CD8-positive, alpha-beta memory T cell (primary cell): ENCODE data around the gene ADAM12. TPM values are rescaled to one million over a fixed set of nuclear protein-coding genes. Genes with fewer than 3 reads are reported as not detected.

Source experiments
- CTCF ChIA-PET: fragments of 350-600 bp; sonication (Branson Sonifier 250); formaldehyde crosslinking; loops from one replicate; lab custom pipeline; 2021; ENCODE audit warnings: antibody characterized with exemption; lab: Charles Lee
- POLR2A ChIA-PET: fragments of 350-600 bp; sonication (Branson Sonifier 250); formaldehyde crosslinking; loops from one replicate; lab custom pipeline; 2021; ENCODE audit warnings: antibody characterized with exemption; lab: Charles Lee
- DNase-seq, 5 donors: peaks; one replicate each; pipeline versions ENCODE4 v3.0.0 to v3.0.0-alpha.2; 2020 to 2022; ENCODE audit warnings: mixed read lengths in 1 of 5
- H3K27ac ChIP-seq: one replicate; pipeline ENCODE4 v1.7.0; 2013; ENCODE audit warnings: low read depth, mild to moderate bottlenecking, low read length, moderate library complexity
- H3K27me3 ChIP-seq: 2 replicates; pipeline ENCODE4 v1.7.0; 2013; ENCODE audit warnings: low read length, mild to moderate bottlenecking; ENCODE audit not compliant: insufficient read depth, poor library complexity, severe bottlenecking
- H3K36me3 ChIP-seq: 2 replicates; pipeline ENCODE4 v1.7.0; 2013; ENCODE audit warnings: mild to moderate bottlenecking, low read length, moderate library complexity; ENCODE audit not compliant: insufficient read depth
- H3K4me1 ChIP-seq: 2 replicates; pipeline ENCODE4 v1.7.0; 2013; ENCODE audit warnings: mild to moderate bottlenecking, low read length, moderate library complexity; ENCODE audit not compliant: insufficient read depth
- H3K4me3 ChIP-seq: 2 replicates; pipeline ENCODE4 v1.7.0; 2013; ENCODE audit warnings: mild to moderate bottlenecking, low read length
- H3K9me3 ChIP-seq: 2 replicates; pipeline ENCODE4 v1.7.0; 2013; ENCODE audit warnings: mild to moderate bottlenecking, low read length
- H3K27ac Mint-ChIP-seq, 8 donors: one replicate each; pipeline ENCODE4 v1.8.0; 2020 to 2021; ENCODE audit warnings: mixed read lengths in 8 of 8, mild to moderate bottlenecking in 6 of 8, inconsistent platforms in 3 of 8, moderate library complexity in 3 of 8
- H3K27me3 Mint-ChIP-seq, 2 donors: one replicate each; pipeline ENCODE4 v1.8.0; 2020 to 2021; ENCODE audit warnings: mixed read lengths in 2 of 2, mild to moderate bottlenecking in 1 of 2, moderate library complexity in 1 of 2
- H3K36me3 Mint-ChIP-seq, 3 donors: one replicate each; pipeline ENCODE4 v1.8.0; 2020 to 2021; ENCODE audit warnings: mixed read lengths in 3 of 3, inconsistent platforms in 1 of 3, mild to moderate bottlenecking in 1 of 3
- H3K4me1 Mint-ChIP-seq, 3 donors: one replicate each; pipeline ENCODE4 v1.8.0; 2020 to 2021; ENCODE audit warnings: mixed read lengths in 3 of 3, inconsistent platforms in 1 of 3, mild to moderate bottlenecking in 1 of 3
- H3K4me3 Mint-ChIP-seq, 7 donors: one replicate each; pipeline ENCODE4 v1.8.0; 2020 to 2021; ENCODE audit warnings: mixed read lengths in 7 of 7, mild to moderate bottlenecking in 6 of 7, moderate library complexity in 4 of 7, inconsistent platforms in 2 of 7
- H3K9me3 Mint-ChIP-seq, 5 donors: one replicate each; pipeline ENCODE4 v1.8.0; 2020 to 2022; ENCODE audit warnings: mixed read lengths in 5 of 5, mild to moderate bottlenecking in 3 of 5, moderate library complexity in 2 of 5, inconsistent platforms in 1 of 5
- polyA plus RNA-seq: library from polyadenylated mRNA; unstranded; fragments of 300-500 nt; fragmentation: Illumina TruSeq; gene quantifications from one replicate; pipeline ENCODE4 v1.2.3, GENCODE V29; 2021
- total RNA-seq, 2 experiments: library from RNA; stranded (reverse); gene quantifications; one replicate each; pipeline ENCODE4 v1.2.3, GENCODE V29; 2021

The ADAM12 gene
- total and polyA plus RNA-seq, 3 experiments from 2014 or later = 0.11 to 6.4 (median 0.31) TPM

GRCh38 chr10:126262233-126262838, 125.9 kb downstream of the ADAM12 start:
- no peaks in the 10 kb centered on the region for H3K27me3 Mint-ChIP-seq

GRCh38 chr10:126259760-126260479, 128.4 kb downstream of the ADAM12 start:
- Histone ChIP-seq H3K27me3 (no peaks in the 10 kb centered on the region), H3K36me3 (no peaks in the 10 kb centered on the region), H3K9me3 (no peaks in the 10 kb centered on the region), H3K27ac (no peak overlapping the region), H3K4me3 (no peak overlapping the region), H3K4me1 (no peaks in the 10 kb centered on the region)
- no peaks in the 10 kb centered on the region for H3K4me1 Mint-ChIP-seq
- peaks cover 0 to 4% (median under 1%) of the 10 kb centered on the region in 5 donors for H3K9me3 Mint-ChIP-seq
- ChIA-PET POLR2A (no interaction called here), CTCF (no interaction called here)
- H3K27me3 Mint-ChIP-seq = no peaks in the 10 kb centered on the region
- H3K36me3 Mint-ChIP-seq = no peaks in the 10 kb centered on the region
- H3K27ac Mint-ChIP-seq = no peak overlapping the region
- no peak for DNase-seq
- H3K4me3 Mint-ChIP-seq = no peak overlapping the region

More at GRCh38 chr10:126262233-126262838, 125.9 kb downstream of the ADAM12 start:
- Mint-ChIP-seq H3K9me3 (peaks cover 0 to 3% (median 1%) of the 10 kb centered on the region in 5 donors), H3K4me3 (no peak overlapping the region), H3K4me1 (no peaks in the 10 kb centered on the region), H3K36me3 (no peaks in the 10 kb centered on the region), H3K27ac (no peak overlapping the region)
- no peaks in the 10 kb centered on the region for H3K36me3 ChIP-seq
- H3K9me3 ChIP-seq = no peaks in the 10 kb centered on the region
- CTCF ChIA-PET = no interaction called here
- H3K4me1 ChIP-seq = no peaks in the 10 kb centered on the region
- no peak overlapping the region for H3K4me3 ChIP-seq
- DNase-seq = no peak
- H3K27ac ChIP-seq = no peak overlapping the region
- POLR2A ChIA-PET = no interaction called here
- no peaks in the 10 kb centered on the region for H3K27me3 ChIP-seq

- ChIA-PET CTCF (no interaction called here), POLR2A (no interaction called here)
- no peaks in the 10 kb centered on the region for H3K27me3 ChIP-seq
- Mint-ChIP-seq H3K9me3 (peaks cover 0 to 11% (median 3%) of the 10 kb centered on the region in 5 donors), H3K36me3 (peaks cover 0 to 4% (median 0%) of the 10 kb centered on the region in 3 donors), H3K4me3 (no peak overlapping the region), H3K4me1 (no peaks in the 10 kb centered on the region), H3K27ac (no peak overlapping the region), H3K27me3 (peaks cover 0 to under 1% of the 10 kb centered on the region in 2 donors)
- no peaks in the 10 kb centered on the region for H3K4me1 ChIP-seq
- no peaks in the 10 kb centered on the region for H3K9me3 ChIP-seq
- DNase-seq = no peak
- no peaks in the 10 kb centered on the region for H3K36me3 ChIP-seq
- H3K27ac ChIP-seq = no peak overlapping the region
- H3K4me3 ChIP-seq = no peak overlapping the region
Observed at GRCh38 chr10:126256864-126257263, 131.4 kb downstream of the ADAM12 start.

DNA sequence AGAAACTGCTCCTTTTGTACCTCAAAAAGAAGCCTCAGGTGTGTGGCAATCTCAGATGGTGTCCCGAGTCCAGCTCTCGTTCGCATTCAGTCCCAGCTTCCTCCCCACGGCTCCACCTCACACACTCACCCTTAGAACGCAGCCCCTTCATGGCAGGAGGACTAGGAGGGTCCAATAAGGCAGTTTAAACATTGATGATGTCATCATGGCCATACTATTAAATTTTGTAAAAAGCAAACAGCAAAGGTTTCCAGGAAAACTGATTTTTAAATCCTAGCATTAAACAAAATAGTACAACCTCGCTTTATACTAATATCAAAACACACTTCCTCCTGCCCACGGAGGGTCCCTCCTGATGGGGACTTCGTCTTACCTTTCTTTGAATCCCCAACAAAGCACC, 133.0 kb downstream of the ADAM12 start:
- H3K36me3 ChIP-seq = no peaks in the 10 kb centered on the region
- H3K27me3 Mint-ChIP-seq = peaks cover 0 to 1% of the 10 kb centered on the region in 2 donors
- H3K9me3 ChIP-seq = no peaks in the 10 kb centered on the region
- H3K9me3 Mint-ChIP-seq = peaks cover 0 to 19% (median 7%) of the 10 kb centered on the region in 5 donors
- no peaks in the 10 kb centered on the region for H3K4me1 ChIP-seq
- no peak overlapping the region for H3K27ac ChIP-seq
- peak overlapping the region in 2 of 8 donors; percentile 14 to 84 for H3K27ac Mint-ChIP-seq
- H3K4me3 Mint-ChIP-seq = no peak overlapping the region
- H3K4me3 ChIP-seq = no peak overlapping the region
- no peaks in the 10 kb centered on the region for H3K27me3 ChIP-seq
- H3K4me1 Mint-ChIP-seq = no peaks in the 10 kb centered on the region
- no peak for DNase-seq
- ChIA-PET CTCF (no interaction called here), POLR2A (no interaction called here)
- peaks cover 0 to 4% (median 0%) of the 10 kb centered on the region in 3 donors for H3K36me3 Mint-ChIP-seq

DNA sequence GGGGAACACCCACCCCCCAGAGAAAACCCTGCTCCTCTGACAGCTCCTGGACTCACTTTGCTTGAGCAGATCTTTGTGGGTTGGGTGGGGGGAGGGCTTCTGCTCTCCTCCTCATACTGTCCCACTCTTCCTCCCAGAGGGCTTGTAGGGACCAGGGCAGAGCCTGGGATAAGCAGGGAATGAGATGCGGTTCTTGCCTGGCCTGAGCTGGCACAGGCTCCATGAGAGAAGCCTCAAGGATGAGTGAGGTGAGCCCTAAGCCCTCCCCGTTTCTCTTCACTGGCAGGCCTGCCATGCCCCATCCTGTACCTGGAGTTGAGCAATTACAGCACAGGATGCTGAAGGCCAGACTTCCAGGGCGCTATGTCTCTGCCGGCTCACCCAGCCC, 134.7 kb downstream of the ADAM12 start:
- no peak overlapping the region for H3K4me3 Mint-ChIP-seq
- peaks cover 0 to 4% (median 0%) of the 10 kb centered on the region in 3 donors for H3K36me3 Mint-ChIP-seq
- ChIA-PET POLR2A (no interaction called here), CTCF (no interaction called here)
- no peak overlapping the region for H3K4me3 ChIP-seq
- H3K4me1 ChIP-seq = no peaks in the 10 kb centered on the region
- H3K9me3 Mint-ChIP-seq = peaks cover 0 to 21% (median 7%) of the 10 kb centered on the region in 5 donors
- peaks cover 0 to 1% of the 10 kb centered on the region in 2 donors for H3K27me3 Mint-ChIP-seq
- H3K36me3 ChIP-seq = no peaks in the 10 kb centered on the region
- H3K4me1 Mint-ChIP-seq = no peaks in the 10 kb centered on the region
- H3K9me3 ChIP-seq = no peaks in the 10 kb centered on the region
- no peak overlapping the region for H3K27ac Mint-ChIP-seq
- no peak overlapping the region for H3K27ac ChIP-seq
- DNase-seq = no peak
- H3K27me3 ChIP-seq = no peaks in the 10 kb centered on the region

DNA sequence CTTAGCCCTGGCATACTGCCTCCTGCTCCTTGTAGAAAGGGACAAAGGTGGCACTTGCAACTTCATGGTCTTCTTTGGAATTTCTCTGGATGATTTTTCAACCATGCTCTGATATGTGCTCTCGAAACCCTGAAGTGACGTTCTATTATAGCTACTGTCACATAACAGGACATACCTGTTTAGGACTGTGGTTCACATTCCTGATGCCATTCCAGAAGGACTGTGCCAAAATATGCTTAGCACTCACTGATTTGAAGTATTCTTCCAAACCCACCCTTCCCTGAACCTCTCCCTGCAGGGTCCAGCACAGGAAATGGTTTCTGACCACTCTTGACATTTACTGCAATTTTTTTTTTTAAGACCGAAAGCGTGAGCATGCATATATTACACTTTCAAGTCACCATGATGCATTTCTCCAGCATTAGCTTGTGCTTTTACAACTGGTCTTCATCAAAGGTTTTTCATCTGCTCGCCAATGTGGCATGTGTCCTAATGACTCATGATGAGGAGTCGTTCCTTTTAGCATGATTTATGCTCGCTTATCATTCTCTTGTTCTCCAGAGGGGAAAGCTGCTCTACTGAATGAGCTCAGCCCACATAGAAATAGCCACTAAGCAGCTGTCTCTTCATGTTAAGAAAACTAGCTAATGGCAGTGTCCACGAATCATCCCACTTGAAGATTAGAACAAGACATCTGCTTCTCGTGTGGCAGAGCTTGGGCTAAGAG, 135.2 kb downstream of the ADAM12 start:
- Histone ChIP-seq H3K36me3 (no peaks in the 10 kb centered on the region), H3K4me1 (no peaks in the 10 kb centered on the region), H3K9me3 (no peaks in the 10 kb centered on the region), H3K27me3 (no peaks in the 10 kb centered on the region), H3K27ac (no peak overlapping the region), H3K4me3 (no peak overlapping the region)
- Mint-ChIP-seq H3K36me3 (peaks cover 0 to 4% (median 0%) of the 10 kb centered on the region in 3 donors), H3K4me1 (no peaks in the 10 kb centered on the region), H3K27ac (no peak overlapping the region), H3K27me3 (peaks cover 0 to 1% of the 10 kb centered on the region in 2 donors), H3K4me3 (no peak overlapping the region), H3K9me3 (peaks cover 0 to 21% (median 7%) of the 10 kb centered on the region in 5 donors)
- CTCF ChIA-PET = no interaction called here
- DNase-seq = no peak
- POLR2A ChIA-PET = no interaction called here

GRCh38 chr10:126251778-126252407, 136.4 kb downstream of the ADAM12 start:
- Mint-ChIP-seq H3K4me1 (no peaks in the 10 kb centered on the region), H3K27me3 (peaks cover 0 to 1% of the 10 kb centered on the region in 2 donors)

More at GRCh38 chr10:126251778-126252407, 136.4 kb downstream of the ADAM12 start:
- Mint-ChIP-seq H3K9me3 (peaks cover 0 to 21% (median 7%) of the 10 kb centered on the region in 5 donors), H3K27ac (peak overlapping the region in 1 of 8 donors; percentile 71), H3K36me3 (peaks cover 0 to 4% (median 0%) of the 10 kb centered on the region in 3 donors), H3K4me3 (no peak overlapping the region)
- no peak for DNase-seq
- H3K27me3 ChIP-seq = no peaks in the 10 kb centered on the region
- CTCF ChIA-PET = no interaction called here
- H3K9me3 ChIP-seq = no peaks in the 10 kb centered on the region
- no peaks in the 10 kb centered on the region for H3K4me1 ChIP-seq
- POLR2A ChIA-PET = no interaction called here
- H3K36me3 ChIP-seq = no peaks in the 10 kb centered on the region
- H3K4me3 ChIP-seq = no peak overlapping the region
- H3K27ac ChIP-seq = no peak overlapping the region
